Stimulated activated CD8-positive, alpha-beta memory T cell treated with anti-CD3 and anti-CD28 coated beads, Interleukin-12 subunit alpha, Interleukin-12 subunit beta, amount 100 ng/mL, for 24 hours (primary cell): ENCODE data around the gene ZBTB33.

ENCODE experiments used
- DNase-seq: peaks from one replicate; pipeline ENCODE4 v3.0.0-alpha.2; 2020; ENCODE audit errors: extremely low read depth

The ZBTB33 gene

GRCh38 chrX:120305531-120306141 is 55.0 kb downstream of the ZBTB33 start:
- no peak for DNase-seq

- DNase-seq, result no peak
These were observed 56.0 kb downstream of the ZBTB33 start for GRCh38 chrX:120306630-120307029.
